Uterus (tissue), 2 donors: ENCODE measurements around the gene CAPN7.

ENCODE experiments used
- CTCF ChIP-seq, 4 experiments: fragments of 200-600 bp in 2 of 4; fragments of 450-650 bp in 2 of 4; sonication (generic) in 2 of 4; IDR thresholded peaks; one replicate each; pipeline ENCODE4 v1.5.1; 2016 to 2019; ENCODE audit warnings: antibody characterized with exemption in 4 of 4, mild to moderate bottlenecking in 2 of 4, moderate library complexity in 1 of 4
- POLR2A ChIP-seq, 2 donors: fragments of 450-650 bp; IDR thresholded peaks; one replicate each; pipeline ENCODE4 v1.6.1; 2016; ENCODE audit warnings: antibody characterized with exemption in 2 of 2, mild to moderate bottlenecking in 1 of 2, moderate library complexity in 1 of 2

GRCh38 chr3:15180042-15180611 lies 25.9 kb upstream of the CAPN7 start:
- TF ChIP-seq CTCF (IDR thresholded peaks at IDR 0.05) = no peak
- TF ChIP-seq POLR2A (IDR thresholded peaks at IDR 0.05) = no peak
